Glutamatergic neuron (in vitro differentiated cells): ENCODE results near the gene EMC9. TPM values are rescaled to one million over a fixed set of nuclear protein-coding genes. Genes with fewer than 3 reads are reported as not detected.

Experiments
- DNase-seq: peaks from one replicate; pipeline ENCODE4 v3.0.0; 2022
- H3K27ac Mint-ChIP-seq: one replicate; pipeline ENCODE4 v1.8.0; 2020; ENCODE audit warnings: mild to moderate bottlenecking, mixed read lengths, inconsistent platforms; ENCODE audit not compliant: unreplicated experiment
- H3K27me3 Mint-ChIP-seq: one replicate; pipeline ENCODE4 v1.8.0; 2020; ENCODE audit warnings: mild to moderate bottlenecking, moderate library complexity, mixed read lengths, inconsistent platforms; ENCODE audit not compliant: unreplicated experiment
- H3K36me3 Mint-ChIP-seq: one replicate; pipeline ENCODE4 v1.8.0; 2020; ENCODE audit warnings: mild to moderate bottlenecking, mixed read lengths, inconsistent platforms; ENCODE audit not compliant: unreplicated experiment
- H3K4me1 Mint-ChIP-seq: one replicate; pipeline ENCODE4 v1.8.0; 2020; ENCODE audit warnings: mild to moderate bottlenecking, low read depth, mixed read lengths, inconsistent platforms; ENCODE audit not compliant: unreplicated experiment
- H3K4me3 Mint-ChIP-seq: one replicate; pipeline ENCODE4 v1.8.0; 2020; ENCODE audit warnings: mild to moderate bottlenecking, mixed read lengths, inconsistent platforms; ENCODE audit not compliant: unreplicated experiment
- H3K9me3 Mint-ChIP-seq: one replicate; pipeline ENCODE4 v1.8.0; 2020; ENCODE audit warnings: mild to moderate bottlenecking, moderate library complexity, mixed read lengths, inconsistent platforms; ENCODE audit not compliant: unreplicated experiment
- total RNA-seq: library from RNA; stranded (reverse); fragmentation: NEBNext Ultra II Directional; extraction: Animal tissue kit (Norgen Biotek cat#: 25700); gene quantifications from one replicate; pipeline ENCODE4 v1.2.1, GENCODE V29; 2021; ENCODE audit not compliant: unreplicated experiment
- TF ChIP-seq, protein P1 (sequence below): fragments of 200-600 bp; sonication (generic); IDR thresholded peaks from one replicate; pipeline ENCODE4 v1.5.0; 2021; ENCODE audit not compliant: partially characterized antibody, unreplicated experiment

Gene EMC9
- total RNA-seq, 1 donor from 2014 or later: 18.1 TPM

- peak within 1 kb of the TSS; percentile 85 for H3K4me3 Mint-ChIP-seq
- H3K27ac Mint-ChIP-seq: peak within 1 kb of the TSS; percentile 64
- peaks cover 7% of the 10 kb centered on the region for H3K4me1 Mint-ChIP-seq
- H3K36me3 Mint-ChIP-seq: peaks cover 8% of the 10 kb centered on the region
- TF ChIP-seq, protein P1, sequence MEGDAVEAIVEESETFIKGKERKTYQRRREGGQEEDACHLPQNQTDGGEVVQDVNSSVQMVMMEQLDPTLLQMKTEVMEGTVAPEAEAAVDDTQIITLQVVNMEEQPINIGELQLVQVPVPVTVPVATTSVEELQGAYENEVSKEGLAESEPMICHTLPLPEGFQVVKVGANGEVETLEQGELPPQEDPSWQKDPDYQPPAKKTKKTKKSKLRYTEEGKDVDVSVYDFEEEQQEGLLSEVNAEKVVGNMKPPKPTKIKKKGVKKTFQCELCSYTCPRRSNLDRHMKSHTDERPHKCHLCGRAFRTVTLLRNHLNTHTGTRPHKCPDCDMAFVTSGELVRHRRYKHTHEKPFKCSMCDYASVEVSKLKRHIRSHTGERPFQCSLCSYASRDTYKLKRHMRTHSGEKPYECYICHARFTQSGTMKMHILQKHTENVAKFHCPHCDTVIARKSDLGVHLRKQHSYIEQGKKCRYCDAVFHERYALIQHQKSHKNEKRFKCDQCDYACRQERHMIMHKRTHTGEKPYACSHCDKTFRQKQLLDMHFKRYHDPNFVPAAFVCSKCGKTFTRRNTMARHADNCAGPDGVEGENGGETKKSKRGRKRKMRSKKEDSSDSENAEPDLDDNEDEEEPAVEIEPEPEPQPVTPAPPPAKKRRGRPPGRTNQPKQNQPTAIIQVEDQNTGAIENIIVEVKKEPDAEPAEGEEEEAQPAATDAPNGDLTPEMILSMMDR: peak; percentile 92
- peak; percentile 98 for DNase-seq
- peaks cover 4% of the 10 kb centered on the region for H3K9me3 Mint-ChIP-seq
- H3K27me3 Mint-ChIP-seq: peaks cover 2% of the 10 kb centered on the region
Measured at GRCh38 chr14:24160850-24161804, 19.7 kb upstream of the EMC9 start, which contains the start of gene IRF9. TSS of gene IRF9 (plus strand) at chr14:24161265. CDS start at chr14:24162145, 880 bp downstream.

GRCh38 chr14:24160499-24160849 lies 19.1 kb upstream of the EMC9 start:
- Mint-ChIP-seq H3K36me3 (peaks cover 5% of the 10 kb centered on the region), H3K4me1 (peaks cover 7% of the 10 kb centered on the region), H3K9me3 (peaks cover 4% of the 10 kb centered on the region), H3K27me3 (peaks cover 5% of the 10 kb centered on the region), H3K27ac (peak overlapping the region; percentile 12), H3K4me3 (no peak overlapping the region)
- no peak for DNase-seq
- TF ChIP-seq, protein P1: no peak

DNA sequence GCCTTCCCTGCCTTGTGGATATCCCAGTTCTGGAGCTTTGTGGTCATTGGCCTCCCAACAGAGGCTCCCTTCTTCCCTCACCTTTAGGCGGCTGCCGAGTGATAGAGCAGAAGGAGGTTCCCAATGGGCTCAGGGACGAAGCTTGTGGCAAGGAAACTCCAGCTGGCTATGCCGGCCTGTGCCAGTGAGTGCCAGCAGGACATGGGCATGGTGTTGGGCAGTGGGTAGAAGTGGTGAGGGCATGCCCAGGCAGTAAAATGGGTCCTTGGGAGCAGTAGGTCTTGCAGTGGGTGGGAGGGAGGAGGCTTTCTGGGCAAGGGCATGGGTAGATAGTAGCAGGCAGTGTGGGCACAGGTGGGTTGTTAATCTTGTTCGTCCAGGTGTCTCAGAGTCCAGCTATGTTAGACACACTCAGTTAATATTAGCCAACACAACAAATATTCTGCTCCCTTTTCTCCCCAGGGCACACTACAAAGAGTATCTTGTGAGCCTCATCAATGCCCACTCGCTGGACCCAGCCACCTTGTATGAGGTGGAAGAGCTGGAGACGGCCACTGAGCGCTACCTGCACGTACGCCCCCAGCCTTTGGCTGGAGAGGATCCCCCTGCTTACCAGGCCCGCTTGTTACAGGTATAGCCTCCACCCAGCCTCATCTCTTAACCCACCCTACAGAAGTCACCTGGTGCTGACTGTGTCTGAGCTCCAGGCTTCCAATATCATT lies 18.5 kb upstream of the EMC9 start:
- Mint-ChIP-seq H3K4me3 (no peak overlapping the region), H3K9me3 (peaks cover 4% of the 10 kb centered on the region), H3K4me1 (peaks cover 7% of the 10 kb centered on the region), H3K36me3 (peaks cover 5% of the 10 kb centered on the region), H3K27me3 (peaks cover 5% of the 10 kb centered on the region), H3K27ac (no peak overlapping the region)
- TF ChIP-seq, protein P1: no peak
- no peak for DNase-seq

GRCh38 chr14:24157331-24157730 lies 15.9 kb upstream of the EMC9 start:
- H3K36me3 Mint-ChIP-seq: peaks cover 5% of the 10 kb centered on the region
- DNase-seq: no peak
- H3K27me3 Mint-ChIP-seq: peaks cover 5% of the 10 kb centered on the region
- TF ChIP-seq, protein P1: no peak
- peaks cover 11% of the 10 kb centered on the region for H3K4me1 Mint-ChIP-seq
- H3K4me3 Mint-ChIP-seq: no peak overlapping the region
- peak overlapping the region; percentile 20 for H3K27ac Mint-ChIP-seq
- peaks cover 4% of the 10 kb centered on the region for H3K9me3 Mint-ChIP-seq
